GM12878 (cell line): Measurements from ENCODE around the gene AZU1. TPM values are rescaled to one million over a fixed set of nuclear protein-coding genes. Genes with fewer than 3 reads are reported as not detected.
A peak's percentile ranks its signal among the peaks of the same experiment; 100 is the strongest.

Experiments
- ATAC-seq: fragments of 200-7000 bp; cut with Tn5 transposase; 3 replicates; pipeline ENCODE4 v1.9.1; 2020; ENCODE audit warnings: mild to moderate bottlenecking, moderate library complexity
- BruUV-seq: library from RNA; stranded (reverse); fragments of 400-500 nt; replicated peaks from 2 replicates; lab custom pipeline; 2021; lab: Mats Ljungman, UMichigan
- CTCF ChIA-PET: fragments of 300-600 bp; sonication (Branson Sonifier 250); formaldehyde crosslinking; extraction: SDS; loops from one replicate; lab custom pipeline; 2021; ENCODE audit warnings: inconsistent platforms; lab: Yijun Ruan, JAX
- POLR2A ChIA-PET: fragments of 350-600 bp; formaldehyde crosslinking; extraction: SDS; loops from one replicate; lab custom pipeline; 2021; ENCODE audit warnings: inconsistent platforms; lab: Charles Lee
- RAD21 ChIA-PET: fragments of 300-600 bp; sonication (Branson Sonifier 250); formaldehyde crosslinking; loops from one replicate; lab custom pipeline; 2023; ENCODE audit warnings: antibody characterized with exemption; ENCODE audit not compliant: unreplicated experiment; lab: Charles Lee
- SMC1A ChIA-PET: fragments of 300-600 bp; sonication (Branson Sonifier 250); formaldehyde crosslinking; loops from one replicate; lab custom pipeline; 2023; ENCODE audit not compliant: unreplicated experiment, uncharacterized antibody; lab: Charles Lee
- DNase-seq: peaks from one replicate; pipeline ENCODE4 v3.0.0-alpha.2; 2011; ENCODE audit warnings: low read depth, low spot score
- FAIRE-seq: peaks from 3 replicates; lab custom pipeline; 2011; peaks lifted over from hg19 to GRCh38; lab: Jason Lieb, UNC
- H2AFZ ChIP-seq: 2 replicates; pipeline ENCODE4 v1.6.0; 2011; ENCODE audit warnings: low read depth, low read length, control low read depth; ENCODE audit not compliant: control insufficient read depth
- H3K27ac ChIP-seq: 2 replicates; pipeline ENCODE4 v1.5.1; 2011; ENCODE audit warnings: control low read depth; ENCODE audit not compliant: control insufficient read depth, insufficient read depth
- H3K27me3 ChIP-seq, 2 experiments: replicated peaks in 1 of 2; 2 replicates each; pipeline versions ENCODE4 v1.6.0 to v1.6.1; 2011; ENCODE audit warnings: low read length in 1 of 2; ENCODE audit not compliant: control insufficient read depth in 2 of 2, insufficient read depth in 2 of 2
- H3K36me3 ChIP-seq, 2 experiments: 2 replicates each; pipeline ENCODE4 v1.5.1; 2011; ENCODE audit warnings: low read length in 1 of 2; ENCODE audit not compliant: control insufficient read depth in 2 of 2, insufficient read depth in 2 of 2
- H3K4me1 ChIP-seq: 2 replicates; pipeline ENCODE4 v1.6.1; 2011; ENCODE audit warnings: mild to moderate bottlenecking, low read length, moderate library complexity, mixed read lengths; ENCODE audit not compliant: control insufficient read depth, insufficient read depth
- H3K4me2 ChIP-seq: 2 replicates; pipeline ENCODE4 v1.6.0; 2011; ENCODE audit warnings: control low read depth; ENCODE audit not compliant: control insufficient read depth, insufficient read depth
- H3K4me3 ChIP-seq: fragments of 200-600 bp; sonication (generic); 2 replicates; pipeline ENCODE4 v1.5.1; 2016
- H3K79me2 ChIP-seq: 2 replicates; pipeline ENCODE4 v1.6.0; 2011; ENCODE audit warnings: low read length; ENCODE audit not compliant: control insufficient read depth, insufficient read depth
- H3K9ac ChIP-seq: 2 replicates; pipeline ENCODE4 v1.8.0; 2011; ENCODE audit warnings: low read length, control low read depth, mixed read lengths; ENCODE audit not compliant: control insufficient read depth, insufficient read depth
- H3K9me3 ChIP-seq: replicated peaks from 3 replicates; pipeline ENCODE4 v1.5.1; 2011; ENCODE audit warnings: mild to moderate bottlenecking, low read length; ENCODE audit not compliant: control insufficient read depth, insufficient read depth
- H4K20me1 ChIP-seq: 2 replicates; pipeline ENCODE4 v1.6.0; 2011; ENCODE audit not compliant: control insufficient read depth, insufficient read depth
- FOXK2 ChIP-seq: fragments of 450-650 bp; IDR thresholded peaks from 2 replicates; pipeline ENCODE4 v1.6.1; 2017; ENCODE audit warnings: mild to moderate bottlenecking, moderate library complexity
- IRF4 ChIP-seq: IDR thresholded peaks from 2 replicates; pipeline ENCODE4 v1.6.1; 2011; ENCODE audit warnings: low read depth, low read length
- KDM1A ChIP-seq: fragments of 200-600 bp; sonication (generic); IDR thresholded peaks from 2 replicates; pipeline ENCODE4 v1.6.1; 2016; ENCODE audit warnings: borderline replicate concordance
- MTA2 ChIP-seq: fragments of 450-650 bp; IDR thresholded peaks from 2 replicates; pipeline ENCODE4 v1.6.1; 2016; ENCODE audit warnings: low read depth, mild to moderate bottlenecking, moderate library complexity
- NFYB ChIP-seq: IDR thresholded peaks from 2 replicates; pipeline ENCODE4 v1.6.1; 2011; ENCODE audit warnings: low read depth, mild to moderate bottlenecking, low read length, improper control_type of control experiment, moderate library complexity; ENCODE audit not compliant: insufficient read depth
- NR2C1 ChIP-seq: fragments of 450-650 bp; IDR thresholded peaks from 2 replicates; pipeline ENCODE4 v1.6.1; 2017; ENCODE audit warnings: antibody characterized with exemption, mild to moderate bottlenecking, moderate library complexity
- POLR2AphosphoS2 ChIP-seq: IDR thresholded peaks from 2 replicates; pipeline ENCODE4 v1.6.1; 2011; ENCODE audit warnings: low read depth, mild to moderate bottlenecking, low read length, improper control_type of control experiment, moderate library complexity
- POLR2AphosphoS5 ChIP-seq: IDR thresholded peaks from 2 replicates; pipeline ENCODE4 v1.6.1; 2011; ENCODE audit warnings: mild to moderate bottlenecking, low read length, inconsistent platforms
- ZNF24 ChIP-seq: fragments of 450-650 bp; IDR thresholded peaks from 2 replicates; pipeline ENCODE4 v1.6.1; 2017; ENCODE audit warnings: antibody characterized with exemption, mild to moderate bottlenecking
- WGBS: methylation state at CpG from one replicate; pipeline ENCODE4 v1.1.6; 2016; ENCODE audit warnings: low lambda C conversion rate; ENCODE audit not compliant: insufficient replicate concordance, insufficient coverage; ENCODE audit errors: missing lambda C conversion rate; 5-methylcytosine and 5-hydroxymethylcytosine counted together
- in situ Hi-C: fragments of 300-500 bp; cut with MboI; formaldehyde crosslinking; loops from 9 replicates; pipeline ENCODE4 v1.14.3; 2018; ENCODE audit warnings: mixed read lengths
- intact Hi-C: fragments of 100-400 bp; cut with micrococcal nuclease; formaldehyde crosslinking; loops from one replicate; pipeline ENCODE4 v1.14.2; 2022; ENCODE audit not compliant: unreplicated experiment
- polyA plus RNA-seq, 11 experiments: library from polyadenylated mRNA; depleted of rRNA in 4 of 11; unstranded in 6 of 11; stranded (reverse) in 5 of 11; fragments of >200 nt; fragmentation: Nextera tagmentation in 4 of 11; fragmentation: Illumina TruSeq in 1 of 11; extraction: Ambion mirVana in 4 of 11; extraction: Trizol in 1 of 11; gene quantifications; 1 replicate in 1 of 11; 2 replicates in 10 of 11; pipeline versions ENCODE4 v1.2.1 to v1.2.3, GENCODE V29; 2011 to 2016; ENCODE audit warnings: inconsistent platforms in 2 of 11, missing spikeins in 2 of 11, low read depth in 1 of 11
- total RNA-seq, 4 experiments: library from RNA; depleted of rRNA in 3 of 4; stranded (reverse); fragments of >200 nt in 3 of 4; fragmentation: Illumina TruSeq in 1 of 4; extraction: Trizol in 1 of 4; gene quantifications; 2 replicates each; pipeline versions ENCODE4 v1.2.1 to v1.2.3, GENCODE V29; 2013 to 2021
- TF ChIP-seq, protein P1 (sequence below): fragments of 450-650 bp; IDR thresholded peaks from 2 replicates; pipeline ENCODE4 v1.6.1; 2017; ENCODE audit warnings: mild to moderate bottlenecking, moderate library complexity
- TF ChIP-seq, protein P2 (sequence below): fragments of 450-650 bp; IDR thresholded peaks from 2 replicates; pipeline ENCODE4 v1.6.1; 2017; ENCODE audit warnings: low read depth, mild to moderate bottlenecking, moderate library complexity
- TF ChIP-seq, protein P3 (sequence below): fragments of 450-650 bp; formaldehyde crosslinking; IDR thresholded peaks from 2 replicates; pipeline ENCODE4 v1.5.0; 2022; ENCODE audit warnings: mild to moderate bottlenecking, missing genetic modification characterization

The AZU1 gene
- total and polyA plus RNA-seq, 10 of the 15 experiments (the other 5 are each of a cell fraction or from before 2014, with no cell fraction given), result not detected

DNA sequence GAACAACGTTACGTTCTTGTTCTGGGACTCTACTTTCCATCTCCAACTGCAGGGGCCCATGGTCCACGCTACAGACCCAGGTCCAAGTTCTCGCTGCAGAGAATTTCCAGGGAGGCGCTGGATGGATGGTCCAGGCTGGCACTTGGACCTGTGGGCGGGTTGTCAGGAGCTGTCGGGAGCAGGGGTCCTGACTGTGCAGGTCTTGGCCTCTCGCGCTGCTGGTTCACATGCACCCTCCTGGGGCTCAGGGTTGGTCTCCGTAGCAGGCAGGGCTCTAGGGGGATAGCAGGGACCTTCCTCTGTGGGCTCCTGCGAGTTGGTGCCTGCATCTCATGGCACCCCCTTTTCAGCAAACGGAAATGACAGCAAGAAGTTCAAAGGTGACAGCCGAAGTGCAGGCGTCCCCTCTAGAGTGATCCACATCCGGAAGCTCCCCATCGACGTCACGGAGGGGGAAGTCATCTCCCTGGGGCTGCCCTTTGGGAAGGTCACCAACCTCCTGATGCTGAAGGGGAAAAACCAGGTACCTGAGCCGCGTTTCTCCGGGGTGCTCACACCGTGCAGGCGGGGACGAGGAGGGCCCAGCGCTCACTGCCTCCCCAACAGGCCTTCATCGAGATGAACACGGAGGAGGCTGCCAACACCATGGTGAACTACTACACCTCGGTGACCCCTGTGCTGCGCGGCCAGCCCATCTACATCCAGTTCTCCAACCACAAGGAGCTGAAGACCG lies 23.8 kb upstream of the AZU1 start (continued):
- 0 out of 2 replicates have a peak, but pooled peaks have one; percentile 49 for TF ChIP-seq POLR2AphosphoS5
- TF ChIP-seq ZNF24, result no peak
- TF ChIP-seq, protein P1, sequence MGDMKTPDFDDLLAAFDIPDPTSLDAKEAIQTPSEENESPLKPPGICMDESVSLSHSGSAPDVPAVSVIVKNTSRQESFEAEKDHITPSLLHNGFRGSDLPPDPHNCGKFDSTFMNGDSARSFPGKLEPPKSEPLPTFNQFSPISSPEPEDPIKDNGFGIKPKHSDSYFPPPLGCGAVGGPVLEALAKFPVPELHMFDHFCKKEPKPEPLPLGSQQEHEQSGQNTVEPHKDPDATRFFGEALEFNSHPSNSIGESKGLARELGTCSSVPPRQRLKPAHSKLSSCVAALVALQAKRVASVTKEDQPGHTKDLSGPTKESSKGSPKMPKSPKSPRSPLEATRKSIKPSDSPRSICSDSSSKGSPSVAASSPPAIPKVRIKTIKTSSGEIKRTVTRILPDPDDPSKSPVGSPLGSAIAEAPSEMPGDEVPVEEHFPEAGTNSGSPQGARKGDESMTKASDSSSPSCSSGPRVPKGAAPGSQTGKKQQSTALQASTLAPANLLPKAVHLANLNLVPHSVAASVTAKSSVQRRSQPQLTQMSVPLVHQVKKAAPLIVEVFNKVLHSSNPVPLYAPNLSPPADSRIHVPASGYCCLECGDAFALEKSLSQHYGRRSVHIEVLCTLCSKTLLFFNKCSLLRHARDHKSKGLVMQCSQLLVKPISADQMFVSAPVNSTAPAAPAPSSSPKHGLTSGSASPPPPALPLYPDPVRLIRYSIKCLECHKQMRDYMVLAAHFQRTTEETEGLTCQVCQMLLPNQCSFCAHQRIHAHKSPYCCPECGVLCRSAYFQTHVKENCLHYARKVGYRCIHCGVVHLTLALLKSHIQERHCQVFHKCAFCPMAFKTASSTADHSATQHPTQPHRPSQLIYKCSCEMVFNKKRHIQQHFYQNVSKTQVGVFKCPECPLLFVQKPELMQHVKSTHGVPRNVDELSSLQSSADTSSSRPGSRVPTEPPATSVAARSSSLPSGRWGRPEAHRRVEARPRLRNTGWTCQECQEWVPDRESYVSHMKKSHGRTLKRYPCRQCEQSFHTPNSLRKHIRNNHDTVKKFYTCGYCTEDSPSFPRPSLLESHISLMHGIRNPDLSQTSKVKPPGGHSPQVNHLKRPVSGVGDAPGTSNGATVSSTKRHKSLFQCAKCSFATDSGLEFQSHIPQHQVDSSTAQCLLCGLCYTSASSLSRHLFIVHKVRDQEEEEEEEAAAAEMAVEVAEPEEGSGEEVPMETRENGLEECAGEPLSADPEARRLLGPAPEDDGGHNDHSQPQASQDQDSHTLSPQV, result no peak
- TF ChIP-seq MTA2, result no peak
- TF ChIP-seq POLR2AphosphoS2, result 0 out of 2 replicates have a peak, but pooled peaks have one; percentile 17

DNA sequence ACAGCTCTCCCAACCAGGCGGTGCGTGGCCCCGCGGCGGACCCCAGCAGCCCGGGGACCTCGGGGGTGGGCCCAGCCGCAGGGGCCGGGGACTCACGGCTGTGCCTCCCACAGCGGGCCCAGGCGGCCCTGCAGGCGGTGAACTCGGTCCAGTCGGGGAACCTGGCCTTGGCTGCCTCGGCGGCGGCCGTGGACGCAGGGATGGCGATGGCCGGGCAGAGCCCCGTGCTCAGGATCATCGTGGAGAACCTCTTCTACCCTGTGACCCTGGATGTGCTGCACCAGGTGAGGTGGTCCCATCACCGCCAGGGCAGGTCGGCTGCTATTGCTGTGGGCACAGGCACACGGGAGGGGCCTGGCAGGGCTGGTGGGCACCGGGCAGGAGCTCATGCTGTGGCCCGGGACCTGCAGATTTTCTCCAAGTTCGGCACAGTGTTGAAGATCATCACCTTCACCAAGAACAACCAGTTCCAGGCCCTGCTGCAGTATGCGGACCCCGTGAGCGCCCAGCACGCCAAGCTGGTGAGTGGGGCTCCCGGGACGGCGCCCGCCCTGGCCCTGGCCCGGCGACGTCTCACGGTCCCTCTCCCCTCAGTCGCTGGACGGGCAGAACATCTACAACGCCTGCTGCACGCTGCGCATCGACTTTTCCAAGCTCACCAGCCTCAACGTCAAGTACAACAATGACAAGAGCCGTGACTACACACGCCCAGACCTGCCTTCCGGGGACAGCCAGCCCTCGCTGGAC lies 23.0 kb upstream of the AZU1 start:
- no TSS peak for BruUV-seq
- ChIA-PET POLR2A (no interaction called here), RAD21 (no interaction called here), CTCF (no interaction called here), SMC1A (no interaction called here)
- peaks cover 7% of the 10 kb centered on the region; the same call in 1 of the 2 replicates for H3K4me1 ChIP-seq
- no peak overlapping the region for H3K4me2 ChIP-seq
- H2AFZ ChIP-seq, result no peak overlapping the region
- H3K36me3 ChIP-seq, result peaks cover 22 to 75% of the 10 kb centered on the region in 2 experiments; a peak in 3 of 4 replicates
- H3K9me3 ChIP-seq, result no peaks in the 10 kb centered on the region
- peaks cover 50% of the 10 kb centered on the region for H3K79me2 ChIP-seq
- in situ Hi-C loops (no loop called here), intact Hi-C loops (no loop called here)
- no peak overlapping the region for H3K27ac ChIP-seq
- no peak overlapping the region for H3K4me3 ChIP-seq
- ATAC-seq, result no peak
- DNase-seq, result no peak
- no peak for FAIRE-seq
- H3K27me3 ChIP-seq, result no peaks in the 10 kb centered on the region
- H3K9ac ChIP-seq, result no peak overlapping the region
- WGBS, result 91% methylated on average over 38 of the region's 53 CpGs
- peaks cover 30% of the 10 kb centered on the region for H4K20me1 ChIP-seq
- TF ChIP-seq FOXK2, result no peak
- TF ChIP-seq, protein P2, sequence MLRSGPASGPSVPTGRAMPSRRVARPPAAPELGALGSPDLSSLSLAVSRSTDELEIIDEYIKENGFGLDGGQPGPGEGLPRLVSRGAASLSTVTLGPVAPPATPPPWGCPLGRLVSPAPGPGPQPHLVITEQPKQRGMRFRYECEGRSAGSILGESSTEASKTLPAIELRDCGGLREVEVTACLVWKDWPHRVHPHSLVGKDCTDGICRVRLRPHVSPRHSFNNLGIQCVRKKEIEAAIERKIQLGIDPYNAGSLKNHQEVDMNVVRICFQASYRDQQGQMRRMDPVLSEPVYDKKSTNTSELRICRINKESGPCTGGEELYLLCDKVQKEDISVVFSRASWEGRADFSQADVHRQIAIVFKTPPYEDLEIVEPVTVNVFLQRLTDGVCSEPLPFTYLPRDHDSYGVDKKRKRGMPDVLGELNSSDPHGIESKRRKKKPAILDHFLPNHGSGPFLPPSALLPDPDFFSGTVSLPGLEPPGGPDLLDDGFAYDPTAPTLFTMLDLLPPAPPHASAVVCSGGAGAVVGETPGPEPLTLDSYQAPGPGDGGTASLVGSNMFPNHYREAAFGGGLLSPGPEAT, result no peak
- TF ChIP-seq IRF4, result no peak
- TF ChIP-seq KDM1A, result no peak
- TF ChIP-seq NFYB, result no peak
- TF ChIP-seq NR2C1, result no peak
- TF ChIP-seq, protein P3, sequence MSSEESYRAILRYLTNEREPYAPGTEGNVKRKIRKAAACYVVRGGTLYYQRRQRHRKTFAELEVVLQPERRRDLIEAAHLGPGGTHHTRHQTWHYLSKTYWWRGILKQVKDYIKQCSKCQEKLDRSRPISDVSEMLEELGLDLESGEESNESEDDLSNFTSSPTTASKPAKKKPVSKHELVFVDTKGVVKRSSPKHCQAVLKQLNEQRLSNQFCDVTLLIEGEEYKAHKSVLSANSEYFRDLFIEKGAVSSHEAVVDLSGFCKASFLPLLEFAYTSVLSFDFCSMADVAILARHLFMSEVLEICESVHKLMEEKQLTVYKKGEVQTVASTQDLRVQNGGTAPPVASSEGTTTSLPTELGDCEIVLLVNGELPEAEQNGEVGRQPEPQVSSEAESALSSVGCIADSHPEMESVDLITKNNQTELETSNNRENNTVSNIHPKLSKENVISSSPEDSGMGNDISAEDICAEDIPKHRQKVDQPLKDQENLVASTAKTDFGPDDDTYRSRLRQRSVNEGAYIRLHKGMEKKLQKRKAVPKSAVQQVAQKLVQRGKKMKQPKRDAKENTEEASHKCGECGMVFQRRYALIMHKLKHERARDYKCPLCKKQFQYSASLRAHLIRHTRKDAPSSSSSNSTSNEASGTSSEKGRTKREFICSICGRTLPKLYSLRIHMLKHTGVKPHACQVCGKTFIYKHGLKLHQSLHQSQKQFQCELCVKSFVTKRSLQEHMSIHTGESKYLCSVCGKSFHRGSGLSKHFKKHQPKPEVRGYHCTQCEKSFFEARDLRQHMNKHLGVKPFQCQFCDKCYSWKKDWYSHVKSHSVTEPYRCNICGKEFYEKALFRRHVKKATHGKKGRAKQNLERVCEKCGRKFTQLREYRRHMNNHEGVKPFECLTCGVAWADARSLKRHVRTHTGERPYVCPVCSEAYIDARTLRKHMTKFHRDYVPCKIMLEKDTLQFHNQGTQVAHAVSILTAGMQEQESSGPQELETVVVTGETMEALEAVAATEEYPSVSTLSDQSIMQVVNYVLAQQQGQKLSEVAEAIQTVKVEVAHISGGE (CRISPR knock-in tag), result no peak
